ENCODE data around the gene ZFYVE16. TPM values are rescaled to one million over a fixed set of nuclear protein-coding genes. Genes with fewer than 3 reads are reported as not detected.

Gene ZFYVE16
- total RNA-seq, result 24.5 and 36.5 TPM in 2 replicates

GRCh38 chr5:80407735-80408483 lies at the start of gene ZFYVE16:
Gene ZFYVE16 (plus strand): TSS chr5:80408064. CDS start chr5:80434148, 26,084 bp downstream.

GRCh38 chr5:80487829-80488721 lies 80.2 kb downstream of the ZFYVE16 start, which contains the start of gene FAM151B:
Gene FAM151B (plus strand): TSS chr5:80488100. CDS start chr5:80488124, 24 bp downstream.

Small RNA genes lying within 50 kb of the gene (small RNA-seq; reads per million reads assigned to genes)
- gene RNU6-211P (ENCODE audit: low replicate concordance), result 1.1 reads per million, percentile 48 among the genes with 10 or more reads in this experiment

Other genes with a start within 250 kb of the ZFYVE16 start
- 10.5 and 15.7 TPM in 2 replicates for gene SERINC5, start 152.0 kb upstream of the ZFYVE16 start, total RNA-seq
- gene SPZ1, start 88.1 kb upstream of the ZFYVE16 start, total RNA-seq, result not detected in 2 replicates
- gene FAM151B, start 80.0 kb downstream of the ZFYVE16 start, total RNA-seq, result 5.9 and 9.2 TPM in 2 replicates
- gene ANKRD34B, start 162.2 kb downstream of the ZFYVE16 start, total RNA-seq, result not detected in 2 replicates
- 11.6 and 16.9 TPM in 2 replicates for gene MSH3, start 246.6 kb downstream of the ZFYVE16 start, total RNA-seq
- 6.1 and 38.4 TPM in 2 replicates for gene DHFR, start 246.9 kb downstream of the ZFYVE16 start, total RNA-seq